Stimulated activated naive B cell treated with anti-CD40 and anti-IgM and Interleukin-4, amounts not matched to agents 10 μg/mL and 1 μg/mL and 100 μg/mL, for 72 hours (primary cell): ENCODE data around the gene ZBTB1.

ENCODE experiments used
- ATAC-seq, 2 donors: fragments of 150-1000 bp; cut with Tn5 transposase; replicated peaks; 2 replicates each; pipeline ENCODE4 v1.10.0; 2021; ENCODE audit warnings: moderate library complexity in 1 of 2
- DNase-seq: peaks from one replicate; pipeline ENCODE4 v3.0.0; 2021
- H3K27ac Mint-ChIP-seq: one replicate; pipeline ENCODE4 v1.8.0; 2022; ENCODE audit warnings: mild to moderate bottlenecking, mixed read lengths
- H3K27me3 Mint-ChIP-seq, 2 donors: one replicate each; pipeline ENCODE4 v1.8.0; 2022; ENCODE audit warnings: mixed read lengths in 2 of 2
- H3K36me3 Mint-ChIP-seq, 2 donors: one replicate each; pipeline ENCODE4 v1.8.0; 2022; ENCODE audit warnings: mixed read lengths in 2 of 2, mild to moderate bottlenecking in 1 of 2
- H3K4me1 Mint-ChIP-seq, 2 donors: one replicate each; pipeline ENCODE4 v1.8.0; 2022; ENCODE audit warnings: mixed read lengths in 2 of 2, mild to moderate bottlenecking in 1 of 2
- H3K4me3 Mint-ChIP-seq, 2 donors: one replicate each; pipeline ENCODE4 v1.8.0; 2022; ENCODE audit warnings: mild to moderate bottlenecking in 2 of 2, mixed read lengths in 2 of 2, moderate library complexity in 1 of 2
- H3K9me3 Mint-ChIP-seq, 2 donors: one replicate each; pipeline ENCODE4 v1.8.0; 2022; ENCODE audit warnings: mixed read lengths in 2 of 2, mild to moderate bottlenecking in 1 of 2

Gene ZBTB1

GRCh38 chr14:64504310-64504896 lies at the start of gene ZBTB1:
Gene ZBTB1, plus strand, starts transcription at chr14:64504770. Its CDS starts 16,735 bp downstream, at chr14:64521505.
- Mint-ChIP-seq H3K27me3 (no peaks in the 10 kb centered on the region), H3K4me1 (peaks cover 45 to 76% of the 10 kb centered on the region in 2 donors), H3K36me3 (peaks cover 15 to 26% of the 10 kb centered on the region in 2 donors), H3K27ac (peak within 1 kb of the TSS; percentile 100), H3K9me3 (no peaks in the 10 kb centered on the region), H3K4me3 (peak within 1 kb of the TSS; percentile 85 to 100)
- DNase-seq = peak; percentile 83
- ATAC-seq = peak; percentile 53 to 55

GRCh38 chr14:64459405-64460136 lies 45.0 kb upstream of the ZBTB1 start:
- ATAC-seq = peak; percentile 53 to 63
- Mint-ChIP-seq H3K4me1 (peaks cover 32 to 63% of the 10 kb centered on the region in 2 donors), H3K27ac (peak overlapping the region; percentile 59), H3K9me3 (no peaks in the 10 kb centered on the region), H3K27me3 (no peaks in the 10 kb centered on the region), H3K4me3 (peak overlapping the region in 1 of 2 donors; percentile 25), H3K36me3 (peaks cover 34 to 63% of the 10 kb centered on the region in 2 donors)
- DNase-seq = no peak

GRCh38 chr14:64461221-64461620 lies 43.3 kb upstream of the ZBTB1 start:
- Mint-ChIP-seq H3K27ac (peak overlapping the region; percentile 81), H3K4me1 (peaks cover 39 to 72% of the 10 kb centered on the region in 2 donors)

GRCh38 chr14:64463195-64463594 lies 41.4 kb upstream of the ZBTB1 start:
- H3K4me1 Mint-ChIP-seq = peaks cover 41 to 75% of the 10 kb centered on the region in 2 donors

More at GRCh38 chr14:64461221-64461620, 43.3 kb upstream of the ZBTB1 start:
- Mint-ChIP-seq H3K4me3 (no peak overlapping the region), H3K27me3 (no peaks in the 10 kb centered on the region), H3K36me3 (peaks cover 31 to 57% of the 10 kb centered on the region in 2 donors), H3K9me3 (no peaks in the 10 kb centered on the region)
- DNase-seq (no peak), ATAC-seq (no peak)

GRCh38 chr14:64463873-64464272 lies 40.7 kb upstream of the ZBTB1 start:
- no peaks in the 10 kb centered on the region for H3K9me3 Mint-ChIP-seq
- H3K4me1 Mint-ChIP-seq = peaks cover 40 to 72% of the 10 kb centered on the region in 2 donors
- peak overlapping the region; percentile 82 to 86 for H3K4me3 Mint-ChIP-seq
- ATAC-seq = no peak
- no peaks in the 10 kb centered on the region for H3K27me3 Mint-ChIP-seq
- no peak overlapping the region for H3K27ac Mint-ChIP-seq
- H3K36me3 Mint-ChIP-seq = peaks cover 20 to 41% of the 10 kb centered on the region in 2 donors
- no peak for DNase-seq

More at GRCh38 chr14:64463195-64463594, 41.4 kb upstream of the ZBTB1 start:
- H3K27ac Mint-ChIP-seq = peak overlapping the region; percentile 75
- H3K9me3 Mint-ChIP-seq = no peaks in the 10 kb centered on the region
- peak; percentile 73 to 77 for ATAC-seq
- H3K36me3 Mint-ChIP-seq = peaks cover 22 to 48% of the 10 kb centered on the region in 2 donors
- no peaks in the 10 kb centered on the region for H3K27me3 Mint-ChIP-seq
- peak overlapping the region; percentile 41 to 62 for H3K4me3 Mint-ChIP-seq
- DNase-seq = no peak

- DNase-seq (no peak), ATAC-seq (no peak)
- H3K9me3 Mint-ChIP-seq = no peaks in the 10 kb centered on the region
- peaks cover 14 to 33% of the 10 kb centered on the region in 2 donors for H3K36me3 Mint-ChIP-seq
- H3K4me3 Mint-ChIP-seq = peak overlapping the region; percentile 82 to 86
- peak overlapping the region; percentile 52 for H3K27ac Mint-ChIP-seq
- H3K4me1 Mint-ChIP-seq = peaks cover 33 to 65% of the 10 kb centered on the region in 2 donors
- no peaks in the 10 kb centered on the region for H3K27me3 Mint-ChIP-seq
Measured at GRCh38 chr14:64464651-64465050, 39.9 kb upstream of the ZBTB1 start.

GRCh38 chr14:64465191-64465822 lies 39.3 kb upstream of the ZBTB1 start, which contains the start of gene AKAP5:
Gene AKAP5, plus strand, starts transcription at chr14:64465499. Its CDS starts 2,896 bp downstream, at chr14:64468395.
- H3K36me3 Mint-ChIP-seq = peaks cover 8 to 27% of the 10 kb centered on the region in 2 donors
- H3K4me3 Mint-ChIP-seq = peak within 1 kb of the TSS; percentile 85 to 86
- H3K4me1 Mint-ChIP-seq = peaks cover 29 to 58% of the 10 kb centered on the region in 2 donors
- H3K27me3 Mint-ChIP-seq = no peaks in the 10 kb centered on the region
- ATAC-seq (peak; percentile 73 to 76), DNase-seq (peak; percentile 46)
- H3K27ac Mint-ChIP-seq = peak within 1 kb of the TSS; percentile 82
- no peaks in the 10 kb centered on the region for H3K9me3 Mint-ChIP-seq

- Mint-ChIP-seq H3K9me3 (no peaks in the 10 kb centered on the region), H3K27ac (peak overlapping the region; percentile 82), H3K27me3 (no peaks in the 10 kb centered on the region), H3K36me3 (peaks cover 7 to 22% of the 10 kb centered on the region in 2 donors), H3K4me1 (peaks cover 28 to 54% of the 10 kb centered on the region in 2 donors), H3K4me3 (peak overlapping the region; percentile 85 to 86)
- no peak for DNase-seq
- ATAC-seq = no peak
Measured at GRCh38 chr14:64465831-64466554, 38.6 kb upstream of the ZBTB1 start.

GRCh38 chr14:64467101-64467500 lies 37.5 kb upstream of the ZBTB1 start:
- Mint-ChIP-seq H3K4me1 (peaks cover 26 to 59% of the 10 kb centered on the region in 2 donors), H3K27ac (no peak overlapping the region), H3K9me3 (no peaks in the 10 kb centered on the region), H3K27me3 (no peaks in the 10 kb centered on the region), H3K36me3 (peaks cover 5 to 13% of the 10 kb centered on the region in 2 donors), H3K4me3 (no peak overlapping the region)
- no peak for DNase-seq
- no peak for ATAC-seq

- DNase-seq = no peak
- H3K4me3 Mint-ChIP-seq = no peak overlapping the region
- no peaks in the 10 kb centered on the region for H3K9me3 Mint-ChIP-seq
- no peak overlapping the region for H3K27ac Mint-ChIP-seq
- peaks cover 24 to 54% of the 10 kb centered on the region in 2 donors for H3K4me1 Mint-ChIP-seq
- H3K36me3 Mint-ChIP-seq = peaks cover 5 to 9% of the 10 kb centered on the region in 2 donors
- H3K27me3 Mint-ChIP-seq = no peaks in the 10 kb centered on the region
- no peak for ATAC-seq
Measured at GRCh38 chr14:64467566-64467965, 37.0 kb upstream of the ZBTB1 start.

- ATAC-seq (no peak), DNase-seq (no peak)
- peaks cover 16 to 45% of the 10 kb centered on the region in 2 donors for H3K4me1 Mint-ChIP-seq
- H3K9me3 Mint-ChIP-seq = no peaks in the 10 kb centered on the region
- H3K36me3 Mint-ChIP-seq = peaks cover 4 to 5% of the 10 kb centered on the region in 2 donors
- no peaks in the 10 kb centered on the region for H3K27me3 Mint-ChIP-seq
- peak overlapping the region; percentile 28 for H3K27ac Mint-ChIP-seq
- H3K4me3 Mint-ChIP-seq = no peak overlapping the region
Measured at GRCh38 chr14:64468451-64468850, 36.1 kb upstream of the ZBTB1 start.

- Mint-ChIP-seq H3K4me1 (peaks cover 3 to 13% of the 10 kb centered on the region in 2 donors), H3K9me3 (no peaks in the 10 kb centered on the region), H3K4me3 (no peak overlapping the region), H3K36me3 (peaks cover 7 to 13% of the 10 kb centered on the region in 2 donors), H3K27ac (no peak overlapping the region), H3K27me3 (no peaks in the 10 kb centered on the region)
- ATAC-seq = no peak
- no peak for DNase-seq
Measured at GRCh38 chr14:64474041-64474440, 30.5 kb upstream of the ZBTB1 start.

- H3K36me3 Mint-ChIP-seq = peaks cover 6 to 19% of the 10 kb centered on the region in 2 donors
- no peaks in the 10 kb centered on the region for H3K27me3 Mint-ChIP-seq
- peaks cover 3 to 13% of the 10 kb centered on the region in 2 donors for H3K4me1 Mint-ChIP-seq
- no peak overlapping the region for H3K27ac Mint-ChIP-seq
- H3K4me3 Mint-ChIP-seq = no peak overlapping the region
- ATAC-seq = no peak
- DNase-seq = no peak
- H3K9me3 Mint-ChIP-seq = no peaks in the 10 kb centered on the region
Measured at GRCh38 chr14:64474698-64475097, 29.9 kb upstream of the ZBTB1 start.
